Measurements from ENCODE around the gene SRRT.
"Not testable (repeated sequence)": the region's sequence is repeated elsewhere in the genome, so short reads cannot be mapped to it uniquely, and the experiment has no call there.

SRRT gene

DNA sequence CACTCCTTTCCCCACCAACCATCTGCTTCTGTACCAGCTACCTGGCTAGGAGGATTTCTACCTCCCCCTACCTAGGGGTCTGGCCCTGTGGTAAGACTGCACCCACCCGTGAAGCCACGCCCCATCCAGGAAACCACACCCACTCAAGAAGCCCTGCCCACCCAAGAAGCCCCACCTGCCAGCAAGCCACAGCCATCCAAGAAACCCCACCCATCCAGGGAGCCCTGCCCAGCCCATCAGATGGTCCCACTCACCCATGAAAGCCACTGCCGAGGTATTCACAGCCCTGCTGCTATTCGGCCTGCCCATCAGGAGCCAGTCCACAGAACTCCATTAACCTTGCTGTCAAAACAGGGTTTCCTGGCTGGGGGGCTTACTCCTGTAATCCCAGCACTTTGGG lies 58.8 kb downstream of the SRRT start:
- no peak overlapping the region for H3K27ac Mint-ChIP-seq

DNA sequence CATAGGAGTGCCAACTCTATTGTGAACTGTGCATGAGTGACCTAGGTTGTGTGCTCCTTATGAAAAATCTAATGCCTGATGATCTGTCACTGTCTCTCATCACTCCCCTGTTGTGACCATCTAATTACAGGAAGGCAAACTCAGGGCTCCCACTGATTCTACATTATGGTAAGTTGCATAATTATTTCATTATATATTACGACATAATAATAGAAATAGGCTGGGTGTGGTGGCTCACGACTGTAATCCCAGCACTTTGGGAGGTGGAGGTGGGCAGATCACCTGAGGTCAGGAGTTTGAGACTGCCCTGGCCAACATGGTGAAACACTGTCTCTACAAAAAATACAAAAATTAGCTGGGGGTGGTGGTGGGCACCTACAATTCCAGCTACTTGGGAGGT lies 60.5 kb downstream of the SRRT start:
- H3K36me3 Mint-ChIP-seq (ENCODE audit: low read depth); H3K4me3 Mint-ChIP-seq: not testable (repeated sequence)
- H3K9me3 Mint-ChIP-seq: peaks cover 18% of the 10 kb centered on the region

More for the DNA sequence above, 58.8 kb downstream of the SRRT start:
- Mint-ChIP-seq H3K36me3 (ENCODE audit: low read depth) (no peaks in the 10 kb centered on the region), H3K4me1 (no peaks in the 10 kb centered on the region), H3K4me3 (no peak overlapping the region), H3K9me3 (peaks cover 7% of the 10 kb centered on the region), H3K27me3 (ENCODE audit: low read depth) (peaks cover 14% of the 10 kb centered on the region)
- TF ChIP-seq, protein P1, sequence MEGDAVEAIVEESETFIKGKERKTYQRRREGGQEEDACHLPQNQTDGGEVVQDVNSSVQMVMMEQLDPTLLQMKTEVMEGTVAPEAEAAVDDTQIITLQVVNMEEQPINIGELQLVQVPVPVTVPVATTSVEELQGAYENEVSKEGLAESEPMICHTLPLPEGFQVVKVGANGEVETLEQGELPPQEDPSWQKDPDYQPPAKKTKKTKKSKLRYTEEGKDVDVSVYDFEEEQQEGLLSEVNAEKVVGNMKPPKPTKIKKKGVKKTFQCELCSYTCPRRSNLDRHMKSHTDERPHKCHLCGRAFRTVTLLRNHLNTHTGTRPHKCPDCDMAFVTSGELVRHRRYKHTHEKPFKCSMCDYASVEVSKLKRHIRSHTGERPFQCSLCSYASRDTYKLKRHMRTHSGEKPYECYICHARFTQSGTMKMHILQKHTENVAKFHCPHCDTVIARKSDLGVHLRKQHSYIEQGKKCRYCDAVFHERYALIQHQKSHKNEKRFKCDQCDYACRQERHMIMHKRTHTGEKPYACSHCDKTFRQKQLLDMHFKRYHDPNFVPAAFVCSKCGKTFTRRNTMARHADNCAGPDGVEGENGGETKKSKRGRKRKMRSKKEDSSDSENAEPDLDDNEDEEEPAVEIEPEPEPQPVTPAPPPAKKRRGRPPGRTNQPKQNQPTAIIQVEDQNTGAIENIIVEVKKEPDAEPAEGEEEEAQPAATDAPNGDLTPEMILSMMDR (IDR thresholded peaks at IDR 0.05; ENCODE audit: unreplicated experiment in 3 of 3): no peak

DNA sequence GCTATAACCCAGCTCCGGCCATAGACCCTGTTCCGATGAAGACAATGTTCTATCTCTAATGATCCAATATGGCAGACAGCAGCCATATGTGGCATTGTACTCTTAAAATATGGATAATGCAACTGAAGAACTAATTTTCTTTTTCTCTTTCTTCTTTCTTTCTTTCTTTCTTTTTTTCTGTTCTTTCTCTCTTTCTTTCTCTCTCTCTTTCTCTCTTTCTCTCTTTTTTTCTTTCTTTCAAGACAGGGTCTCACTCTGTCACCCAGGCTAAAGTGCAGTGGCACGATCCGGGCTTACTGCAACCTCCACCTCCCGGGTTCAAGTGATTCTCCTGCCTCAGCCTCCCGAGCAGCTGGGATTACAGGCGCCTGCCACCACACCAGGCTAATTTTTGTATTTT lies 61.3 kb downstream of the SRRT start:
- Mint-ChIP-seq H3K9me3 (peaks cover 19% of the 10 kb centered on the region), H3K27me3 (ENCODE audit: low read depth) (peaks cover 16% of the 10 kb centered on the region)
- not testable (repeated sequence) for H3K27ac Mint-ChIP-seq; H3K4me3 Mint-ChIP-seq; H3K36me3 Mint-ChIP-seq (ENCODE audit: low read depth); H3K4me1 Mint-ChIP-seq

More for the DNA sequence above, 60.5 kb downstream of the SRRT start:
- H3K4me1 Mint-ChIP-seq, H3K27ac Mint-ChIP-seq: not testable (repeated sequence)
- peaks cover 21% of the 10 kb centered on the region for H3K27me3 Mint-ChIP-seq (ENCODE audit: low read depth)
